ENCODE results near the gene LARGE2.

The LARGE2 gene

DNA sequence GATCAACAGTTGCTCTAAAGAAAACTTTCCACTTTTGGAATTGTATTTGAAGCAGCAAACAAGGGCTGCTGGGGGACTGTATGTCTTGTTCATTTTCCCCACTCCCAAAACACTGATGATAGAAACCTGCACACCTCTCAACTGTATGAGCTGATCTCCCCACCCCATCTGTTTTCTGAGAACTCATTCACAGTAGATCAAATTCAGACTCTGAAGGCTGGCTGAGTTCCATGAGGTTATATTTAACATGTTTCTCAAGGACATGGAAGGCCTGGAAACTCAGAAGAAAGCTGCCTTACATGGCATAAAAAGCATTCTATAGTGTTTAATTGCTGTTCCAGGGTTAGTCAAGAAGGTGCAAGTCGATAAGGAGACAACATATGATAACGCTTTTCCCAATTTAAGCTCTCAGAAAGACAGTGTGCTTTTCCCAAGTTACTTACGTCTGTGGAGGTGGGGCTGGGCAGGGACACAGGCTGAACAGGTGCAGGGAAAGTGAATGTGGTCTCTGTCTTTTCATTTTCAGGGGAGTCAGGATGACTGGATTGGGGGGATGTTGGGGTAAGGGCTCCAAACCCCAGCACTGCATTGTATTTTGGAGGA is 23.0 kb downstream of the LARGE2 start:
- no peak overlapping the region for H3K4me3 Mint-ChIP-seq
- no peaks in the 10 kb centered on the region for H3K27me3 Mint-ChIP-seq
- no peak overlapping the region for H3K27ac Mint-ChIP-seq
- DNase-seq, result no peak
- no peaks in the 10 kb centered on the region for H3K4me1 Mint-ChIP-seq
- ATAC-seq, result no peak
- no peaks in the 10 kb centered on the region for H3K9me3 Mint-ChIP-seq

DNA sequence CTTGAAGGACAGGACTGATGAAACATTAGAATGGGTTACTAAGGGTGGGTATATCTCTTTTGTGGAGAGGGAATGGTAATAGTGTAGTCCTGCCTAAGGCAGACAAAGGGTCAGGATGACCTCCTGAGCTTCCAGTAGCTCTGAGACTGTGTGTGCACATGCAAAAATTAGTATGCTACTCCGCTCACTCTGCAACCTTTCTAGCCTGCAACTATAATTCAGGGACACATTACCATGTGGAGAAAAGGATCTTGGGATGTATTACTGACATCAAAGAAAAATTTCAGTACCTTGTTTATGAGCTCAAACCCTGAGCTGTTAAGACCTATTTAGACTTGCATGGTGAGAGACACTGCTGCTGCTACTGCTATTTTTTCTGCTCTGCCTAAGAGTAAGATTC is 25.4 kb downstream of the LARGE2 start:
- no peaks in the 10 kb centered on the region for H3K27me3 Mint-ChIP-seq
- no peak for ATAC-seq
- H3K4me3 Mint-ChIP-seq, result no peak overlapping the region
- H3K9me3 Mint-ChIP-seq, result no peaks in the 10 kb centered on the region
- no peak for DNase-seq
- H3K27ac Mint-ChIP-seq, result no peak overlapping the region
- H3K4me1 Mint-ChIP-seq, result no peaks in the 10 kb centered on the region

DNA sequence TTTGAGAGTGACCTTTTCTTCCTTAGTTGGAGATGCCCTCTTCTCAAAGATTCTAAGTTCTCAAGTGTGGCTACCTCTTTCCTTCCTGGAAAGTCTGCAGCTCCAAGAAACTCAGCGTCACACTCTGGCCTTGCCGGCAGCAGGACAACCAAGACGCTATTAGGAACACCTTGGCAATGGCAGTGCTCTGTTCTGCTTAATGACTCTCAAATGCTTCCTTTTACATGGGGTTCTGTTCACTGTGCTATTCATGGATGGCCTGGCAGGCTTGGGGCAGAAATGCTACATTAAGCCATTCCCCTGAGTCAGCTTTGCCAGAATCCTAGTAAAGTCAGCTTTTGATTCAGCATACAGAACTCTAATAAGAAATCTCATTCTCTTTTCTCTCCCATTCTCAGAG is 25.9 kb downstream of the LARGE2 start:
- DNase-seq, result no peak
- H3K9me3 Mint-ChIP-seq, result no peaks in the 10 kb centered on the region
- no peak overlapping the region for H3K4me3 Mint-ChIP-seq
- no peaks in the 10 kb centered on the region for H3K27me3 Mint-ChIP-seq
- no peaks in the 10 kb centered on the region for H3K4me1 Mint-ChIP-seq
- no peak for ATAC-seq
- peak overlapping the region in 1 of 2 donors; percentile 54 for H3K27ac Mint-ChIP-seq

DNA sequence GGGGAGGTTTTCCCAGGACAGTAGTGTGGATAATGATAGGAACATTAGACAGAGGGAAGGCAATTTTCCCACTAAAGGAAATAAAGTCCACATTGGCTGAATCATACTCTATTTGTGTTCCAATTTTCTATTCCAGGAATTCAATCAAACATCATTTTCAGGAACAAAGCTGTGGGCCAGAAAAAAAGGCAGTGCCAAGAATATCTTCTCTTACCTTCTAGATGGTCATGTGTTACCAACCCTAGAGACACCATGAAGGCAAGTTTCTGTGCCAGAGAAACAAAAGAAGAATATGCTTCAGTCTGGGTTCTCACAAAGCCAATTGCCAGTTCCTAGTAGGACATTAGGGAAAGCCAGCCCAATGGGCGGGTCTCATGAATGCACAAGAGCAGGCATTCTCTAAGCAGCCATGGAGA is 27.5 kb downstream of the LARGE2 start:
- Mint-ChIP-seq H3K4me3 (no peak overlapping the region), H3K9me3 (no peaks in the 10 kb centered on the region), H3K4me1 (no peaks in the 10 kb centered on the region), H3K27ac (peak overlapping the region in 1 of 2 donors; percentile 27), H3K27me3 (no peaks in the 10 kb centered on the region)
- ATAC-seq (no peak), DNase-seq (no peak)

DNA sequence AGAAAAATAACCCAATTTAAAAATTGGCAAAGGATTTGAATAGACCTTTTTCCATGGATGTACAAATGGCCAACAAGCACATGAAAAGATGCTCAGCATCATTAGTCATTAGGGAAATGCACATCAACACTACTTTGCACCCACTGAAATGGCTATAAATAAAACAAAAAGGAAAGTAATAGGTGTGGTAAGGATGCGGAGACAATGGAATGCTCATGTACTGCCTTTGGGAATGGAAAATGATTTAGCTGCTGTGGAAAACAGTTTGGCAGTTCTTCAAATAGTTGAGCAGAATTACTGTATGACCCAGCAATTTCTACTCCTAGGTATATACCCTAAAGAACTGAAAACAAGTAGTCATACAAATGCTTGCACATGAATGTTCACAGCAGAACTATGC is 37.4 kb downstream of the LARGE2 start:
- no peaks in the 10 kb centered on the region for H3K9me3 Mint-ChIP-seq
- no peak overlapping the region for H3K27ac Mint-ChIP-seq
- DNase-seq, result no peak
- no peak for ATAC-seq
- no peaks in the 10 kb centered on the region for H3K4me1 Mint-ChIP-seq
- H3K27me3 Mint-ChIP-seq, result no peaks in the 10 kb centered on the region
- no peak overlapping the region for H3K4me3 Mint-ChIP-seq

DNA sequence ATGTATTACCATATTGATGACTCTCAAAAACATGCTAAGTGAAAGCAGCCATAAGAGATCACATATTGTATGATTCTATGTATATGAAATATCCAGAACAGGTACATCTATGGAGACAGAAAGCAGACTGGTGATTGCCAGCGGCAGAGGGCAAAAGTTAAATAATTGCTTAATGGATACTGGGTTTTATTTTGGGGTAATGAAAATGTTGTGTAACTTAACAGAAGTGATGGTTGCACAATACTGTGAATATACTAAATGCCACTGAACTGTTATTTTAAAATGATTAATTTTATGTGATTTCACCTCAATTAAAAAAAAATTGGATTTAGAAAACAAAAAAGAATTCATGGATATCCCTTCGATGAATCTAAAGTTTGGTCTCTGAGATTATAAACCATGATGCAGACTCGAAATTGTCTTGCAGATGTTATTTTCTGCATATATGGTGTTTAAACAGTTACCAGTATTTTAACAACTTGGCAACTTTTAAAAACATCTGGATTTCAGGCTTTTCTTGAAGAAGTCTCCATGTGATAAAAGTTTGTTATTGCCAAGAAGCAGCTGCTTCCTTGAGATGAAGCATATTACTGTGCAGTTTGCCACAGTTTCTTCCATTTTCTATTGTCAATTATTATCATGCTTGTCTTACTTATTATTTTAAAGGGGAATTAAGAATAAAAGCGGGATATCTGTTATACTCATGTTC is 38.1 kb downstream of the LARGE2 start:
- H3K4me1 Mint-ChIP-seq, result no peaks in the 10 kb centered on the region
- no peak overlapping the region for H3K4me3 Mint-ChIP-seq
- DNase-seq (no peak), ATAC-seq (no peak)
- H3K27ac Mint-ChIP-seq, result no peak overlapping the region
- H3K9me3 Mint-ChIP-seq, result no peaks in the 10 kb centered on the region
- H3K27me3 Mint-ChIP-seq, result no peaks in the 10 kb centered on the region

DNA sequence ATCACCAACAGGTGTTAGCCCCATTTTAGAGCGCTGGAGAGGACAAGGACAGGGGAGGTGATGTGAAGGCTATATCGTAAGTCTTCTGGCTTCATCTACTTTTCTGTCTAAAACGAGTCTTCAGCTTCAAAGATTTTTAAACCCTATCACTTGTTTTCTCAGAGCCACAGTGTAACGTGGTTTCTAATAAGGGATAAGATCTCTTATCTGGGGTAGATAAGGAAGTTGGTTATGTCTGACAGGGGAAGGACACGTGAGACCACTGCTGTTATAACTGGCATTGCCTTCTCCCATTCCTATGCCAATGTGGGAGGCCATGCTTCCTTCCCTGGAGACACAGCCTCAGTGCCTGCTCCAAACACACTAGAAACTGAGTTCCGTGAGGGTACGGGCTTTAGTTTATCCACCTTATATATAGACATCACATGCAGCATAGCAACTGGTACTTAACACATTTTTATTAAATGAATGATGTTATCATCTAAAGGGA is 39.3 kb downstream of the LARGE2 start:
- Mint-ChIP-seq H3K27me3 (no peaks in the 10 kb centered on the region), H3K4me1 (no peaks in the 10 kb centered on the region), H3K27ac (no peak overlapping the region), H3K4me3 (no peak overlapping the region), H3K9me3 (no peaks in the 10 kb centered on the region)
- DNase-seq (no peak), ATAC-seq (no peak)

DNA sequence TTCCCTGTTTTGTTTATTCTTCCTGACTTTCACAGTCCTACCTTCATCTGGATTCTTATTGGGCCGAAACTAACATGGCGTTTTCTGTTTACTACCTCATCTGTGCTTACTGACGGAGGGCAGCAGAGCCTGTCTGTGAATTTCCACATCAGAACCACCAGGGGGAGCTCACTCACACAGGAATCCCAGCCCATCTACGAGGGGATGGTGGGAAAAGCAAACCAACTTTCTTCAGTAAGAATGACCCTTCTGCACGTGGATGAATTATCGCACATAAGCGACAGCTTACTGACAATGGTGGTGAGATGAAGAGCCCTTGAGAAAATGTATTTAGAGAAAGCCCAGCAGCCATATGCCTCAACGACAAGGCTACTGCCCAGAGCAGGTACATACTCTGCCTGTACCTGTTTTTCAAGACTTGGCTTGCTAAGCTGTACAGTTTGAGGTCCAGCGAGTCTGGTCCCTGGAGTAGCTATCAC is 42.5 kb downstream of the LARGE2 start:
- Mint-ChIP-seq H3K27ac (no peak overlapping the region), H3K27me3 (no peaks in the 10 kb centered on the region)

DNA sequence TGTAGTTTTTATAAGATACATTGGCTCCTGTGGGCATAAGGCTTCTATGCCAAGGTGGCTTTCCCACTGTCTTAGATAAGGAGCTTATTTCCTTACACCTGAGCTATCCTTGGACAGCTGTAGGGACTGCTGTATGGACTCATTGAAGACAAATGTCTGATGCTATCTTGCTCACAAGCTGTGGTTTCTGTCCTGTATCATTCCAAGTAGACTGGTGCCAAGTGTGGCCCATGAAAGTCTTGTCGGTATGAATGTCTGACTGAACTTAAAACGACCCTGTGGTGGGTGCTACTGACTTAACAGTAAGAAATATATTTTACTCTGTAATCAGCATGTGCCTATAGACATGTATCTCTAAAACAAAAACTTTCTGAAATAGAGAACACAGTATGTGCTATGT is 45.0 kb downstream of the LARGE2 start:
- H3K4me3 Mint-ChIP-seq, result no peak overlapping the region
- DNase-seq (no peak), ATAC-seq (no peak)
- H3K27me3 Mint-ChIP-seq, result no peaks in the 10 kb centered on the region
- no peaks in the 10 kb centered on the region for H3K4me1 Mint-ChIP-seq
- H3K27ac Mint-ChIP-seq, result no peak overlapping the region
- H3K9me3 Mint-ChIP-seq, result no peaks in the 10 kb centered on the region

More for the DNA sequence above, 42.5 kb downstream of the LARGE2 start:
- ATAC-seq (peak; percentile 91), DNase-seq (peak; percentile 58 to 60)
- Mint-ChIP-seq H3K4me3 (no peak overlapping the region), H3K9me3 (no peaks in the 10 kb centered on the region), H3K4me1 (no peaks in the 10 kb centered on the region)

DNA sequence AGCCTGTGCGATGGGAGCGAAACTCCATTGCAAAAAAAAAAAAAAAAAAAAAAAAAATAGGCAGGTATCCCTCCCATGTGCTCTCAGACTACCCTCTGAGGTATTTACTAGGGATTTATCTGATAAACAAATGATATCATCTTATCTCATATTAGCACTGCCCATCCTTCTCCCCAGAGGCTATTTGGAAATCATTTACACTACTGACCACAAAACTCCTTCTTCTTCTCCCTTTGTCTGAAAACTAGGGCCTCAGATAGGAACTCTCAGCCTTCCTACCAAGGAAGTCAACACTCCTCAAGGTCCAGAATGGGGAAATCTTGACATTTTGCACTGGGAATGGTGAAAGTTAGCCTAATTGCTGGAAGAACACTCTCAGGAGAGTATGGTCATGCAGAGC is 46.4 kb downstream of the LARGE2 start:
- ATAC-seq (no peak), DNase-seq (no peak)
- no peak overlapping the region for H3K27ac Mint-ChIP-seq
- H3K4me3 Mint-ChIP-seq, result no peak overlapping the region
- H3K27me3 Mint-ChIP-seq, result no peaks in the 10 kb centered on the region
- H3K4me1 Mint-ChIP-seq, result no peaks in the 10 kb centered on the region
- no peaks in the 10 kb centered on the region for H3K9me3 Mint-ChIP-seq

DNA sequence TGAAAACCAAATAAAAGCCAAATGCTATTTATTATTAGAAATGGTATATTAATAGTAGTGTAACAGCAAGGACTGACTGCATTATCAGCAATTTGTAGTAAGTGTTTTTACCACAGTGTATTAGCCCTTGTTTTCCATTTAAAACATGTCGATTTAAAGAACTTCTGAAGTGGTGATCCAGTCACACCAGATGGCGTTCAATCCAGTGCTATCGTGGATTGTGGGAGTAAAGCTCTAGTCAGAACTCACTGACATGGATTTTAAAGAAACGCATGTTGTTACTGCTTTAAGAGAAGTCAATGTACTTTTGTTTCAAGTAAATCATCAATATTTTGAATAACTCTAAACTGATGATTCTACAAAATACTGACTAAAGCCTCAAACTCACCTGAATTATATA is 51.1 kb downstream of the LARGE2 start:
- Mint-ChIP-seq H3K27me3 (no peaks in the 10 kb centered on the region), H3K4me1 (no peaks in the 10 kb centered on the region), H3K4me3 (no peak overlapping the region), H3K27ac (no peak overlapping the region), H3K9me3 (no peaks in the 10 kb centered on the region)
- DNase-seq, result no peak
- ATAC-seq, result no peak

DNA sequence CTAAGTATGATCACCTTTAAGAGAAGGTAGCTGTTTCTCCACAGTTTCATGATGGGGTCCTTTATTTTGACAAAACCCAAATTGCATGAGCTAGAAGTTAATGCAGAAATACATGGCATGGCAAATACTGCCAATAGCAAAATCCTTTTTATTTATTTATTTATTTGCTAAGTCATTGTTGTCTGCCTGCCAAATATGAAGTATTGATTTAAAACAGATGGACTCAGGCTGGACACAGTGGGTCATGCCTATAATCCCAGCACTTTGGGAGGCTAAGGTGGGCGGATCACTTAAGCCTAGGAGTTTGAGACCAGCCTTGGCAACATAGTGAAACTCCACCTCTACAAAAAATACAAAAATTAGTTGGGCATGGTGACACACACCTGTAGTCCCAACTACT is 52.4 kb downstream of the LARGE2 start:
- ATAC-seq (no peak), DNase-seq (no peak)
- no peaks in the 10 kb centered on the region for H3K27me3 Mint-ChIP-seq
- no peak overlapping the region for H3K27ac Mint-ChIP-seq
- no peaks in the 10 kb centered on the region for H3K4me1 Mint-ChIP-seq
- H3K4me3 Mint-ChIP-seq, result no peak overlapping the region
- no peaks in the 10 kb centered on the region for H3K9me3 Mint-ChIP-seq
